Psoas muscle (tissue), 8 donors: Measurements from ENCODE around the gene FUT7. TPM values are rescaled to one million over a fixed set of nuclear protein-coding genes. Genes with fewer than 3 reads are reported as not detected.
A peak's percentile ranks its signal among the peaks of the same experiment; 100 is the strongest.

Experiments used
- ATAC-seq, 4 donors: fragments of 200-7000 bp; cut with Tn5 transposase; one replicate each; pipeline ENCODE4 v1.9.1; 2020; ENCODE audit warnings: moderate library complexity in 3 of 4, mild to moderate bottlenecking in 2 of 4
- DNase-seq, 2 donors: peaks; one replicate each; pipeline ENCODE4 v3.0.0-alpha.2; 2020
- H3K27ac ChIP-seq: fragments of 200-600 bp; one replicate; pipeline ENCODE4 v1.8.0; 2022
- H3K27me3 ChIP-seq, 3 donors: fragments of 200-600 bp in 1 of 3; one replicate each; pipeline versions ENCODE4 v1.6.1 to v1.8.0; 2013 to 2022; ENCODE audit warnings: low read length in 2 of 3, mild to moderate bottlenecking in 2 of 3, moderate library complexity in 1 of 3; ENCODE audit not compliant: insufficient read depth in 3 of 3
- H3K36me3 ChIP-seq, 2 donors: fragments of 200-600 bp in 1 of 2; one replicate each; pipeline versions ENCODE4 v1.6.1 to v1.8.0; 2013 to 2022; ENCODE audit warnings: low read depth in 1 of 2, mild to moderate bottlenecking in 1 of 2, moderate library complexity in 1 of 2; ENCODE audit not compliant: insufficient read depth in 1 of 2
- H3K4me1 ChIP-seq: fragments of 200-600 bp; one replicate; pipeline ENCODE4 v1.8.0; 2022
- H3K4me3 ChIP-seq: fragments of 200-600 bp; one replicate; pipeline ENCODE4 v1.8.0; 2022; ENCODE audit warnings: mild to moderate bottlenecking
- H3K9me3 ChIP-seq: fragments of 200-600 bp; one replicate; pipeline ENCODE4 v1.8.0; 2022
- CTCF ChIP-seq: fragments of 200-600 bp; IDR thresholded peaks from one replicate; pipeline ENCODE4 v1.8.0; 2022; ENCODE audit warnings: antibody characterized with exemption
- WGBS, 3 donors: extraction: QIAGEN DNeasy Blood & Tissue Kit; methylation state at CpG; one replicate each; pipeline versions ENCODE4 v1.1.6 to v1.1.7; 2013; 5-methylcytosine and 5-hydroxymethylcytosine counted together
- intact Hi-C, 2 donors: fragments of 100-400 bp; cut with DNase I; formaldehyde crosslinking; loops; one replicate each; pipeline versions ENCODE4 v1.11.0 to v1.14.2; 2022
- polyA plus RNA-seq, 3 donors: library from polyadenylated mRNA; stranded (reverse); fragments of 200-250 nt; gene quantifications; one replicate each; pipeline ENCODE4 v1.2.3, GENCODE V29; 2013
- total RNA-seq, 4 donors: library from RNA; stranded (reverse); fragmentation: NEBNext Ultra II Directional in 2 of 4; extraction: Animal tissue kit (Norgen Biotek cat#: 25700) in 2 of 4; gene quantifications; one replicate each; pipeline versions ENCODE4 v1.2.1 to v1.2.4, GENCODE V29; 2021 to 2023
- donor health status: healthy with polysubstance abuse.
- donor health status: DM: no; HTN: no; CAD: no; lungs with moderate emphysema.
- donor health status: Bipolar disorder and iron deficiency.
- donor health status: healthy.
- donor health status: DM: yes; HTN: yes; CAD: no.
- donor health status: DM: no; HTN: no; CAD: no.
- donor health status: DM: no; HTN: no; CAD: no.
- donor health status: DM: yes; HTN: yes; CAD: no.

Gene FUT7
- total and polyA plus RNA-seq, 7 donors = 0.01 to 0.08 (median 0.06) TPM; not detected in 4

- Histone ChIP-seq H3K4me3 (peak overlapping the region; percentile 72), H3K9me3 (no peaks in the 10 kb centered on the region), H3K4me1 (peaks cover 21% of the 10 kb centered on the region), H3K27me3 (no peaks in the 10 kb centered on the region), H3K36me3 (no peaks in the 10 kb centered on the region), H3K27ac (no peak overlapping the region)
- peak; percentile 57 to 74 (median 68) for ATAC-seq
- DNase-seq = peak; percentile 77 to 79
- peak; percentile 29 for TF ChIP-seq CTCF
- intact Hi-C loops = loop anchor here (5.0 to 10.0 kb wide), 2 partner anchors 181 to 184 kb away; partner anchors contain the start of genes PHPT1 (in 2 of the 2) and AJM1 (in 1 of the 2)
- WGBS, 3 donors = 0% methylated on average over 54 to 98 of the region's 98 CpGs
These were observed 3.4 kb downstream of the FUT7 start for GRCh38 chr9:137028263-137029057.

GRCh38 chr9:137027369-137028262, 4.3 kb downstream of the FUT7 start, which contains the start of gene ABCA2:
TSS of gene ABCA2 (minus strand) at chr9:137028237. CDS start at chr9:137028140, 97 bp downstream.
- Histone ChIP-seq H3K27me3 (no peaks in the 10 kb centered on the region), H3K36me3 (no peaks in the 10 kb centered on the region), H3K27ac (peak within 1 kb of the TSS; percentile 46), H3K9me3 (no peaks in the 10 kb centered on the region), H3K4me3 (peak within 1 kb of the TSS; percentile 78), H3K4me1 (peaks cover 21% of the 10 kb centered on the region)
- ATAC-seq (peak in 3 of 4 donors; percentile 28 to 39 (median 29)), DNase-seq (no peak)
- 2 to 16% (median 5%) methylated on average over 21 to 95 of the region's 95 CpGs for WGBS, 3 donors
- no peak for TF ChIP-seq CTCF
- intact Hi-C loops = loop anchor here (5.0 to 10.0 kb wide), 2 partner anchors 180 to 183 kb away; partner anchors contain the start of genes PHPT1 (in 2 of the 2) and AJM1 (in 1 of the 2)

- no peak overlapping the region for H3K27ac ChIP-seq
- no peaks in the 10 kb centered on the region for H3K36me3 ChIP-seq
- ATAC-seq = no peak
- no peaks in the 10 kb centered on the region for H3K9me3 ChIP-seq
- DNase-seq = no peak
- 64 to 83% (median 79%) methylated on average over 4 of the region's 4 CpGs for WGBS, 3 donors
- intact Hi-C loops = loop anchor here (5.0 to 10.0 kb wide), 2 partner anchors 180 to 182 kb away; partner anchors contain the start of genes PHPT1 (in 2 of the 2) and AJM1 (in 1 of the 2)
- no peaks in the 10 kb centered on the region for H3K27me3 ChIP-seq
- peaks cover 21% of the 10 kb centered on the region for H3K4me1 ChIP-seq
- peak overlapping the region; percentile 78 for H3K4me3 ChIP-seq
- no peak for TF ChIP-seq CTCF
These were observed 5.1 kb downstream of the FUT7 start for GRCh38 chr9:137026828-137027227.

- ATAC-seq (no peak), DNase-seq (no peak)
- H3K9me3 ChIP-seq = no peaks in the 10 kb centered on the region
- intact Hi-C loops = loop anchor here (5.0 to 10.0 kb wide), 2 partner anchors 179 to 182 kb away; partner anchors contain the start of genes PHPT1 (in 2 of the 2) and AJM1 (in 1 of the 2)
- 66 to 88% (median 67%) methylated on average over 2 of the region's 2 CpGs for WGBS, 3 donors
- peaks cover 0 to 1% of the 10 kb centered on the region in 2 donors for H3K36me3 ChIP-seq
- no peaks in the 10 kb centered on the region for H3K27me3 ChIP-seq
- TF ChIP-seq CTCF = no peak
- peak overlapping the region; percentile 78 for H3K4me3 ChIP-seq
- no peak overlapping the region for H3K27ac ChIP-seq
- H3K4me1 ChIP-seq = peaks cover 21% of the 10 kb centered on the region
These were observed 5.5 kb downstream of the FUT7 start for GRCh38 chr9:137026384-137026783.
